Activated naive CD4-positive, alpha-beta T cell treated with Interleukin-2 at 50 U/mL for 16 hours (primary cell): Measurements from ENCODE around the gene RAB7B.

Experiments used
- DNase-seq: peaks from one replicate; pipeline ENCODE4 v3.0.0-alpha.2; 2020

Gene RAB7B

GRCh38 chr1:205993068-205993467 is 10.1 kb downstream of the RAB7B start:
- DNase-seq = no peak

DNA sequence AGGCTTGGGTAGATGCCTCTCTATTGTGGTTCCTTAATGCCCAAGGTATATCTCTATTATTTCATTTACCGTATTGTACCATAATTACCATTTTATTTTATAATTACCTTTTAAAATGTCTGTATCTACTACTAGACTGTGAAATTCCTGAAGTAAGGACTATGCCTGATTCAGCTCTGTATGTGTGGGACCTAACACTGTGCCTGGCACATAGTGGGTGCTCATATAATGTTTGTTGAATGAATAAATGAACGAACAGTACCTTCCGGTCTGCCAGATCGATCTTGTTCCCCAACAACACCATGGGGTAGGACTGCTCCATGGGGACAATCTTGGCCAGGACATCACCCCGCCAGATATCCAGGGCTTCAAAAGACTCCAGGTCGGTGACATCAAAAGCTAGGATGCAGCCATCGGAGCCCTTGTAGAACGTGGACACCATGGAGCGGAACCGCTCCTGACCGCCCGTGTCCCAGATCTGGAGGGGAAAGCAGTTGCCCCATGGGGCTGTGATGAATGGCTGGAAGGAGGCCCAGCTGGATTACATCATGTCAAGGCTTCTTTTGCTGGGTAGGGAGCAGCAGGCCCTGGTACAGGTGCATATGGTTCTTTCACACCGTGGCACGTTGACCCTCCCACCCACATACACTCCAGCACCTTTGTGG is 10.8 kb downstream of the RAB7B start:
- DNase-seq = no peak

GRCh38 chr1:205991237-205991636 is 12.0 kb downstream of the RAB7B start:
- DNase-seq = no peak

DNA sequence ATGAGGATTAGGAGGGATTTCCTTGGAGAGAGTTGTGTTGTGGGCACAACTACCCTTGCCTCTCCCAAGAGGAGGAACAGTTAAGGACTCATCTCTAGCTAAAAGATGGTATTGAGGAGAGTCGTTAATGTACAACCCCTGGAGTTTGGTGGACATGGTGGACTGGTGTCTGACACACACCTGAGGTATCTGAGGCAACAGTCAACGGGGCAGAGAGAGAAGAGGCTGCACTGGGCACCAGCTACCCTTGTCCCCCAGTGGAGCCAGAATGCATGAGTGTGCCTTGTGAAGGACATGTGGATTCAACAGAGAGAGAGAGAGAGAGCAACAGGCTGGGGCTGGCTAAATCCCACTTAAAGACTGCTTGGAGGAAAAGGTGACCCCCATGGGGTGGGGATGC is 13.0 kb downstream of the RAB7B start:
- no peak for DNase-seq

GRCh38 chr1:205989786-205990185 is 13.4 kb downstream of the RAB7B start:
- DNase-seq = no peak

DNA sequence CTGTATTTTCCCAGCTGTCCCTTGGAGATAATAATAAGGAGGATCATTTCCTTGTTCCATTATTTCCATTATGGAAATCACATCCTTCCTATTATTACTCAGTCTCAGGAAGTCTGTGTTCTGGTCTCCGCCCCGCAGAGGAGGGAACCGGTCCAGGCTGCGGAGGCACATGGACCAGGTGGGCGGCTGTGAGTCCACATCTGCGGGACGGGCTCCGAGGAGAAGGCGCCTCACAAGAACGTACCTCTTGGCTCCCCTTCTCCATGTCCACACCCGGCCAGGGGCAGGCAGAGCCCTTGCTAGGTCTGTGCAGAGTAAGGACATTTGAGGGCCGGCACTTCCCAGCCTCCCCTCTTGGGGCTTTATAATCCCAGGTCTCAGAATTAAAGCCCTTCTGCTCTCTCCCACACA is 14.6 kb downstream of the RAB7B start:
- no peak for DNase-seq

DNA sequence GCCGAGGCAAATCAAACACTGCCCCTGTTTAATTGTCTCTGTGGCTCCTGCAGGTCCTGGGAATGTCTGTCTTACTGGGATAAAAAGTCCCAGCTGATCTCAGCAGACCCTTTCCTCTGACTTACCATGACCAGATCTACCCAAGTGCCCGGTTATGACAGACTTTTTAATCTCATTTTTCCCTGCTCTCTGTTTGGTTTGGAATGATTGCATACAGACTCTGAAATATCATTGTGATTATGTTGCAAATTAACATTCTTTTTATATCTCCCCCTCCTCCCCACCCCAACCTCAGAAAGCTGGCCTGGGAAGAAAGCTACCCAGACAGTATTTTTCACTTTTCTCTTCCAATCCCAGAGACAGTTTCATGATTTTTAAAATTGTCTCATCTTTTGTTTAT is 16.3 kb downstream of the RAB7B start:
- no peak for DNase-seq

DNA sequence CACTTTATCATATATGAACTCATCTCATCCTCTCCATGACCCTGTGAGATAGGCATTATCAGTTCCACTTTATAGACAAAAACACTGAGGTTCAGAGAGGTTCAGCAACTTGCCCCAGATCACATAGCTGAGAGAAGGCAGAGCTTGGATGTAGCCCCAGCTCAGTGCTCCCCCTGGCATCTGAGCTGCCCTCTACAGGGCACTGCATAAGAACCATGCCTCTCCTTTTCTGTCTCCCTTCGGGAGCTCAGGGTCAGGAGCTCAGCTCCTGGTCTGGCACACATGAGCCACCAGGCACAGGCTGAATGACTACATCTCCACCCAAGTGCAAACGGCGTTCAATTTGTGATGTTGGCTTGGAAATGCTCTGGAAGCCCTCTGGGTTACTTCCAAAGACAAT is 16.9 kb downstream of the RAB7B start:
- DNase-seq = no peak

DNA sequence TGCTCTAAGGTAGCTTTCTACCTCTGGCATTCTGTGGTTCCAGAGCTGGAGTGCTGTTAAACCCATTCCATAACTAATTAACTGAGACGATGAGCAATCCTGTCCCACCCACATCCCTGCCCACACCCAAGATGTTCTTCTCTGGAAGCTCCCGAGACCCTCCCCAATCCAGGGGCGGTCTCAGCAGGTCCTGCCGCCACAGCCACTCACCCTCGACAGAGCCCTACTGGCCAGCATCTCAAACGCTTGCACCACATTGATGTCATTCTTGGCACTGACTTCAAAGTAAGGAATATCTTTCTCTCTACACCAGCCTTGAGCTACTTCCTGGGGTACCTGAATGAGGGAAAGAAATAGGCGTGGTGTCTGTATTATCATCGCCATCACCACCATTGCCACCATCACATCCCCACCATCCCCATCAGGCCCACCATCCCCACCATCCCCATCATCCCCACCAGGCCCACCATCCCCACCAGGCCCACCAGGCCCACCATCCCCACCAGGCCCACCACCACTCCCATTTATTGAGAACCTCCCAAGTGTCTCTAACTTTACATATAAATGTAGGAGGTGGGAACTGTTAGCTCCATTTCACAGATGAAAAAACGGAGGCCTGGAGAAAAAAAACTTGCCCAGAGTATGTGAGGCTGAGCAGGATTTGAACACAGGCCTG is 17.7 kb downstream of the RAB7B start:
- no peak for DNase-seq

DNA sequence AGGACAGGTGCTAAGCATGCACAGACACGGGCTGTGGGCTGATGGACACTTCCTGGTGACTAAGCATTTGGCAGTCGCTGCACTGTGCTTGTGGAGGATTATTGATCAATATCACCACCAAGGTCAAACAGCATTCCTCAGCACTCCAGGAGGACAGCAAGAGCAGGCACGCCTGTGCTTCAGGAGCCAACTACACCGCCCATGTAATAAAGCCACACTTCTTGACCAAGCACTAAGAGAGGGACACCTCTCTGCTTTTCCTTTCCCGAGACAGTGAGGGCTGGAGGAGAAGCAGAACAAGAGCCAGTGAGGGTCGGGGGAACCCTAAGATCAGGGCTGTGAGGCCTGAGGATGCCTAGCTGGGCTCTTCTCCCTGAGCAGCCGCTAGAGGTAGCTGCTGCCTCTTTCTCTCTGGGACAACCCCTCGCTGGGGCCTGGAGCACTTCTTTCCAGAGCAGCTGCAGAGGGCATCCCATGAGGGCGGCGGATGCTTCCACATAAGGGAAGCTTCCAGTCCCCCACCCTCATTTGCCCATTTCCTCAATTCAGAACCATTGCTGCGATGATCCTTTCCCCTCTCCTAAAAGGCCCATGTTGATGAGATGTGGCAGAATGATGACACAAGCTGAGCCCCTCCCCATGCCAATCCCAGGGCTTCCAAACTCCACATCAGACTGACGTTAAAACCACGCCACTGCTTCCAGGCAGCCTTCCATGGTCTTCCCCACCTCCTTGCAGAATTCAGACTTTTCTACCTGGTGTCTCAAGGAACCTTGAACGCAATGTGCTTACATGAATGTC is 19.1 kb downstream of the RAB7B start:
- no peak for DNase-seq

- no peak for DNase-seq
Measured at GRCh38 chr1:205981257-205981656, 21.9 kb downstream of the RAB7B start.

DNA sequence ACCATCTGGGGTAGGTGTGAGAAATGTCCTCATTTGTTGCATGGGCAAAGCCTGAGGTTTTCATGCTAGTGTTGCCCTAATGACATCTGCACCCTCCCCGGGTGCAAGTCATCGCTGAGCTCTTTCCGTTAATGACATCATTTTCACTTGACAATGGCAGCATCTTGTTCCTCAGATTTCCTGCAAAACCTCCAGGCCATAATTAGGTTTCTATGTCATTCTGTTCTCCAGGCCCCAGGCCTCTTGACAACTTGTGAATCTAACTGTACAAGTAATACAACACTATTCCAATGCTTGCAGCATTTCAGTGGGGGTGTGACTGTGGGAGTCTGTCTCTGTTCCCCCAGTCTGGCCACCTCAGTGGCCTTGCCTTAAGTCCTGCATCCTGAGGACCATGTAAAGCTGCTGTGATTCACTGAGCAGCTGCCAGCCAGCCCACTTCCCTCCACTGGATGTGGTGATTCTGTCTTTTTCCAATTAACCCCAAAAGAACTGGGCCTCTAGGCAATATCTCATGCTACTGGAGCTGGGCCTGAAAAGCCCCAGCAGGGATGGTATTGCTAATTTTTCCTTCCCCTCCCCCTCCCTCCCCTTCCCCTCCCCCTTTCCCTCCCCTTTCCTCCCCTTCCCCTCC is 22.8 kb downstream of the RAB7B start:
- DNase-seq = no peak

DNA sequence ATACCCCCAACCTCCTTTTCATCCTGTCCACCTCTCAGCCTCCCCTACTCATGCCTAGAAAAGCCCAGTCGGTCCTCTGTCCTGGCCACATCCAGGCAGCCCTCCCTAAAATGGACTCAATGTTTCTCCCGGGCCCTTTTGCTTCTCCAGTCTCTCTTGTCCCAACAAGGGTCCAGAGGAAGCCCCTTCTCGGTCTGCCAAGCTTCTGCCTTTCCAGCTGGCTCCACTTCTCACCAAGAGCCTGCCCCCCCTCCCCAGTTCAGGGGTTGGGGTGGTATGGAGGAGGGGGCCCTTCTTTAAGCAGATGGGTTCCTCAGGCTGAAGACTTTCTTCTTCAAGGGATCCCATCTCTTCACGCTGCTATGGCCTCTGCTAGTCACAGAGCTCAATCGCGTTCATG is 23.9 kb downstream of the RAB7B start:
- no peak for DNase-seq

GRCh38 chr1:205978676-205979075 is 24.5 kb downstream of the RAB7B start:
- DNase-seq = no peak

DNA sequence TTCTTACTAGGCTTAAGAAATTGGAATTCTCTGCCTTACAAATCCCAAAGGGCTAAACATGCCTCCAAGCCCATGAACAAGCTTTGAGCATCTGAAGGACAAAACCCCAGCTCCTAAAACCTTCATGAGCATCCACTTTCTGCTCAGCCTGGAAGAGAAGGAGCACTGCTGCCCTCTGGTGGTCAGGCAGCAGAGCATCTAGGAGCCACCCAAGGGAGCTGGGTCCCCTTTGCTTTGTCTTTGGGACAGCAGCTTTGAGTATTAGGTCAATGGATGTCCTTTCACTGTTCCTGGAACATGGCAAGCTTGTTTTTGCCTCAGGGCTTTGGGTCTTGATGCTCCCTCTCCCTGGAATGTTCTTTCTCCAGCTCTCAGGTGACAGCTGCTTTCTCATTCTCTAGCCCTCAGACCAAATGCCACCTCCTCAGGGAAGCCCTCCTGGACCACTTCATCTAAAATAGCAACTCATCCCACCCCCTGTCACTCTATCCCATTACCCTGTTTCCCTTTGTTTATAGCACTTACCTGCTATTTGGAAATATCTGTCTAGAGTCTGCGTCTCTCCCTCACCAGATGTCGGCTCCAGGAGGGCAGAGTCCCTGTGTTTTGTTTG is 25.7 kb downstream of the RAB7B start:
- DNase-seq = peak; percentile 76

GRCh38 chr1:205976708-205977401 is 26.3 kb downstream of the RAB7B start:
- DNase-seq = no peak

DNA sequence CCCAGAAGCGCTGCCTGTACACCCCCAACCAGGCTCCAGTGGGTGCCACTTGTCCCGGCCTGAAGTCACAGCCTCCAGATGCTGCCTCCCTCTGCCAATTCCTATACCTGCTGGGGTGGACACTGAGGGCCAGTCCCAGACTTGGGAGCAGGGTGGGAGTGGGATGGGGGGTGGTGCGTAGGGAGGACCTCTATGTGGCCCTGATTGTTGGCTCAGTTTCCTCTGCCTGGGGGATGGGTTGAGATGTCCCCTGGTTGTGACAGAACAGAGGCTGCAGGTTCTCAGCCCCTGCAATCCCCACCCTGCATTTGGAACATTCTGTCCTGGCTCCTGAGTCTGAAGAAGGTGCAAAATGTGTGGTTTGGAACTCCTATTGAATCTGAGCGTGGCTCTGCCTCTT is 27.2 kb downstream of the RAB7B start:
- no peak for DNase-seq

- DNase-seq = no peak
Measured at GRCh38 chr1:205975387-205975998, 27.7 kb downstream of the RAB7B start.

DNA sequence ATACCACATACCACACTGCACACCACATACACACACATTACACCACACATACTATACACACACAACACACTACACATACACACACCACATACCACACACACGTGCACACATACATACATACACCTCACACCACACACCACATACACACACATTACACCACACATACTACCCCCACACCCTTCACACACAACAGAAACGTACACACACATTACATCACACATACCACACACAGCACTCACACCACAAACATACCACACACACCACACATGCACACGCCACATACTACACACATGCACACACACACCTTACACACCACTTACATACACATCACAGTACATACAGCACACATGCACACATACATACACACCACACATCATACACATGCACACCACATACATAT is 28.5 kb downstream of the RAB7B start:
- no peak for DNase-seq

DNA sequence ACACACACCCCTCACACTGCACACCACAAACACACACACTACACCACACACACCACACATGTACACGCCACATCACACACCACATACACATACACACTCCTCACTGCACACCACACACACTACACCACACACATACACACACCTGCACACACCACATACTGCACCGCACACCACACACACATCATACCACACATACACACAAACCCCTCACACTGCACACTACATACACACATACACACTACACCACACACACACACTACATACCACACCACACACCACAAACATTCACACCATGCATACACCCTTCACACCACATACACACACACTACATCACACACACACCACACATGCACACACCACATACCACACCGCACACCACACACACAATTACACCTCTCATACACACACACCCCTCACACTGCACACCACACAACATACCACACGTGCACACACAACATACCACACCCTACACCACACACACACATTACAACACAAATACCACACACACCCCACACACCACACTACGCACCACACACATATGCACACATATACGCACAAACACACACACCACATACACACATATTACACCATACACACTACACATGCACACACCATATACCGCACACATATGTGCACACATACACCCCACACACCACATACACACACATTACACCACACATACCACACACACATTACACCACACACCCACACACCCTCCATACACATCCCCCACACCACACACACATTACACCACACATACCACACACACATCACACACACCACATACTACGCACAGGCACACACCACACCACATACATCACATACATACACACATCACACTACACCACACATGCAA is 29.6 kb downstream of the RAB7B start:
- DNase-seq = no peak
